HepG2 (cell line): ENCODE results near the gene RHBDL1. TPM values are rescaled to one million over a fixed set of nuclear protein-coding genes. Genes with fewer than 3 reads are reported as not detected.

Experiments used
- ATF7-NPFF ChIP-seq: sonication (generic); formaldehyde crosslinking; IDR thresholded peaks from 2 replicates; pipeline ENCODE4 v1.8.1; 2023; ENCODE audit warnings: mild to moderate bottlenecking, low read depth, missing genetic modification reagents, moderate library complexity
- BHLHE40 ChIP-seq: IDR thresholded peaks from 2 replicates; pipeline ENCODE4 v1.6.1; 2011; ENCODE audit warnings: low read length, improper control_type of control experiment
- DMAP1 ChIP-seq: IDR thresholded peaks from 2 replicates; pipeline ENCODE4 v1.6.1; 2016
- ELF3 ChIP-seq: IDR thresholded peaks from 2 replicates; pipeline ENCODE4 v1.6.1; 2016; ENCODE audit warnings: missing genetic modification reagents, missing compliant biosample characterization
- ERF ChIP-seq: IDR thresholded peaks from 2 replicates; pipeline ENCODE4 v1.6.1; 2018; ENCODE audit warnings: missing biosample characterization, missing genetic modification reagents
- HDAC1 ChIP-seq: sonication (generic); formaldehyde crosslinking; IDR thresholded peaks from 2 replicates; pipeline ENCODE4 v1.5.1; 2020; ENCODE audit warnings: mild to moderate bottlenecking, missing genetic modification reagents
- HIVEP1 ChIP-seq: sonication (generic); formaldehyde crosslinking; IDR thresholded peaks from 2 replicates; pipeline ENCODE4 v1.4.0; 2020; ENCODE audit warnings: mild to moderate bottlenecking, missing genetic modification reagents
- HNRNPH1 ChIP-seq: fragments of 200-400 bp; formaldehyde crosslinking; optimal IDR thresholded peaks from 2 replicates; pipeline ENCODE3; 2017; ENCODE audit warnings: mild to moderate bottlenecking, low read depth, low read length
- KDM3A ChIP-seq: IDR thresholded peaks from 2 replicates; pipeline ENCODE4 v1.6.1; 2018; ENCODE audit warnings: low read depth, missing compliant biosample characterization
- MAFG ChIP-seq: sonication (generic); formaldehyde crosslinking; IDR thresholded peaks from 2 replicates; pipeline ENCODE4 v1.5.1; 2020; ENCODE audit warnings: mild to moderate bottlenecking, missing genetic modification reagents
- MTA1 ChIP-seq: sonication (generic); formaldehyde crosslinking; IDR thresholded peaks from 2 replicates; pipeline ENCODE4 v1.4.0; 2020; ENCODE audit warnings: missing genetic modification reagents, mild to moderate bottlenecking, borderline replicate concordance
- SOX5 ChIP-seq: IDR thresholded peaks from 2 replicates; pipeline ENCODE4 v1.6.1; 2016; ENCODE audit warnings: borderline replicate concordance
- ZBTB2 ChIP-seq: sonication (generic); formaldehyde crosslinking; IDR thresholded peaks from 2 replicates; pipeline ENCODE4 v1.8.0; 2022; ENCODE audit warnings: low read depth, missing genetic modification reagents
- ZBTB43 ChIP-seq: sonication (generic); formaldehyde crosslinking; conservative IDR thresholded peaks from 2 replicates; pipeline ENCODE4 v1.4.0; 2020; ENCODE audit warnings: missing genetic modification reagents
- ZNF317 ChIP-seq: sonication (generic); formaldehyde crosslinking; IDR thresholded peaks from 2 replicates; pipeline ENCODE4 v1.5.0; 2020; ENCODE audit warnings: mild to moderate bottlenecking, missing genetic modification reagents
- ZNF562 ChIP-seq: sonication (generic); formaldehyde crosslinking; IDR thresholded peaks from 2 replicates; pipeline ENCODE4 v1.8.0; 2022; ENCODE audit warnings: missing genetic modification reagents, borderline replicate concordance
- ZNF589 ChIP-seq: sonication (generic); formaldehyde crosslinking; conservative IDR thresholded peaks from 2 replicates; pipeline ENCODE4 v1.8.0; 2022; ENCODE audit warnings: mild to moderate bottlenecking, moderate library complexity, missing genetic modification reagents
- ZNF614 ChIP-seq: IDR thresholded peaks from 2 replicates; pipeline ENCODE4 v1.6.1; 2018; ENCODE audit warnings: missing biosample characterization, missing genetic modification reagents, inconsistent platforms, borderline replicate concordance
- ZNF761 ChIP-seq: sonication (generic); formaldehyde crosslinking; conservative IDR thresholded peaks from 2 replicates; pipeline ENCODE4 v1.4.0; 2020; ENCODE audit warnings: mild to moderate bottlenecking, missing genetic modification reagents
- ZNF782 ChIP-seq: sonication (generic); formaldehyde crosslinking; IDR thresholded peaks from 2 replicates; pipeline ENCODE4 v1.4.0; 2020; ENCODE audit warnings: missing genetic modification reagents, mild to moderate bottlenecking, borderline replicate concordance
- ZNF788 ChIP-seq: sonication (generic); formaldehyde crosslinking; IDR thresholded peaks from 2 replicates; pipeline ENCODE4 v1.5.0; 2020; ENCODE audit warnings: mild to moderate bottlenecking, missing genetic modification reagents, borderline replicate concordance
- ZSCAN29 ChIP-seq: sonication (generic); formaldehyde crosslinking; conservative IDR thresholded peaks from 2 replicates; pipeline ENCODE4 v1.4.0; 2020; ENCODE audit warnings: mild to moderate bottlenecking, missing genetic modification reagents
- polyA plus RNA-seq, 8 experiments: library from polyadenylated mRNA; depleted of rRNA in 3 of 8; stranded (reverse) in 7 of 8; unstranded in 1 of 8; fragments of >200 nt; fragmentation: Illumina TruSeq in 4 of 8; extraction: Trizol in 4 of 8; gene quantifications; 2 replicates each; pipeline versions ENCODE4 v1.2.1 to v1.2.3, GENCODE V29; 2011 to 2016; ENCODE audit warnings: low read depth in 4 of 8, missing spikeins in 1 of 8, mixed read lengths in 1 of 8; ENCODE audit not compliant: insufficient read depth in 1 of 8
- total RNA-seq, 5 experiments: library from RNA; depleted of rRNA; stranded (reverse); fragments of >200 nt; fragmentation: Illumina TruSeq; extraction: Trizol; gene quantifications; 2 replicates each; pipeline ENCODE4 v1.2.3, GENCODE V29; 2016; ENCODE audit warnings: low read depth in 1 of 5
- TF ChIP-seq, protein P1 (sequence below): sonication (generic); formaldehyde crosslinking; IDR thresholded peaks from 2 replicates; pipeline ENCODE4 v1.4.0; 2020; ENCODE audit warnings: missing genetic modification reagents, borderline replicate concordance
- TF ChIP-seq, protein P2 (sequence below): sonication (generic); formaldehyde crosslinking; IDR thresholded peaks from 2 replicates; pipeline ENCODE4 v1.9.0; 2022; ENCODE audit warnings: missing genetic modification reagents, mild to moderate bottlenecking, borderline replicate concordance

Gene RHBDL1
- total and polyA plus RNA-seq, 2 of the 13 experiments (the other 11 are each of a cell fraction or from before 2014, with no cell fraction given) = 1.8 to 3.8 TPM

- TF ChIP-seq ZNF589 (peak; percentile 87; the same call in 1 of the 2 replicates), ZNF782 (no peak), KDM3A (0 out of 2 replicates have a peak, but pooled peaks have one; percentile 22), HIVEP1 (CRISPR knock-in tag) (0 out of 2 replicates have a peak, but pooled peaks have one; percentile 21), HDAC1 (CRISPR knock-in tag) (peak; percentile 31; the same call in 1 of the 2 replicates), ZNF317 (CRISPR knock-in tag) (peak; percentile 46; the same call in 1 of the 2 replicates), ZNF562 (CRISPR knock-in tag) (no peak), ZBTB43 (CRISPR knock-in tag) (no peak), ERF (CRISPR knock-in tag) (0 out of 2 replicates have a peak, but pooled peaks have one; percentile 17), ZBTB2 (CRISPR knock-in tag) (peak; percentile 65), ZSCAN29 (CRISPR knock-in tag) (no peak), ZNF614 (CRISPR knock-in tag) (peak; percentile 35; the same call in 1 of the 2 replicates), MTA1 (CRISPR knock-in tag) (0 out of 2 replicates have a peak, but pooled peaks have one; percentile 43), ELF3 (CRISPR knock-in tag) (peak; percentile 43; the same call in 1 of the 2 replicates), DMAP1 (peak; percentile 77), SOX5 (CRISPR knock-in tag) (no peak), HNRNPH1 (no peak), MAFG (CRISPR knock-in tag) (no peak), ZNF761 (CRISPR knock-in tag) (peak; percentile 13; the same call in 1 of the 2 replicates), ZNF788 (CRISPR knock-in tag) (0 out of 2 replicates have a peak, but pooled peaks have one; percentile 31), BHLHE40 (no peak), ATF7-NPFF (peak; percentile 71)
- TF ChIP-seq, protein P1, sequence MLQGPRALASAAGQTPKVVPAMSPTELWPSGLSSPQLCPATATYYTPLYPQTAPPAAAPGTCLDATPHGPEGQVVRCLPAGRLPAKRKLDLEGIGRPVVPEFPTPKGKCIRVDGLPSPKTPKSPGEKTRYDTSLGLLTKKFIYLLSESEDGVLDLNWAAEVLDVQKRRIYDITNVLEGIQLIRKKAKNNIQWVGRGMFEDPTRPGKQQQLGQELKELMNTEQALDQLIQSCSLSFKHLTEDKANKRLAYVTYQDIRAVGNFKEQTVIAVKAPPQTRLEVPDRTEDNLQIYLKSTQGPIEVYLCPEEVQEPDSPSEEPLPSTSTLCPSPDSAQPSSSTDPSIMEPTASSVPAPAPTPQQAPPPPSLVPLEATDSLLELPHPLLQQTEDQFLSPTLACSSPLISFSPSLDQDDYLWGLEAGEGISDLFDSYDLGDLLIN (CRISPR knock-in tag) = peak; percentile 12; the same call in 1 of the 2 replicates
- TF ChIP-seq, protein P2, sequence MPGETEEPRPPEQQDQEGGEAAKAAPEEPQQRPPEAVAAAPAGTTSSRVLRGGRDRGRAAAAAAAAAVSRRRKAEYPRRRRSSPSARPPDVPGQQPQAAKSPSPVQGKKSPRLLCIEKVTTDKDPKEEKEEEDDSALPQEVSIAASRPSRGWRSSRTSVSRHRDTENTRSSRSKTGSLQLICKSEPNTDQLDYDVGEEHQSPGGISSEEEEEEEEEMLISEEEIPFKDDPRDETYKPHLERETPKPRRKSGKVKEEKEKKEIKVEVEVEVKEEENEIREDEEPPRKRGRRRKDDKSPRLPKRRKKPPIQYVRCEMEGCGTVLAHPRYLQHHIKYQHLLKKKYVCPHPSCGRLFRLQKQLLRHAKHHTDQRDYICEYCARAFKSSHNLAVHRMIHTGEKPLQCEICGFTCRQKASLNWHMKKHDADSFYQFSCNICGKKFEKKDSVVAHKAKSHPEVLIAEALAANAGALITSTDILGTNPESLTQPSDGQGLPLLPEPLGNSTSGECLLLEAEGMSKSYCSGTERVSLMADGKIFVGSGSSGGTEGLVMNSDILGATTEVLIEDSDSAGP = peak; percentile 77
These were observed 3.7 kb downstream of the RHBDL1 start (continued) for GRCh38 chr16:678858-679813.
